Measurements from ENCODE around the gene ERVK3-1.

GRCh38 chr19:58350871-58351557 is 45.8 kb downstream of the ERVK3-1 start:
- no peak for TF ChIP-seq POLR2AphosphoS5 (IDR thresholded peaks at IDR 0.05)
- no peak for TF ChIP-seq CTCF (IDR thresholded peaks at IDR 0.05)
- TF ChIP-seq EP300 (IDR thresholded peaks at IDR 0.05) = no peak
- no peak for TF ChIP-seq POLR2A (IDR thresholded peaks at IDR 0.05; ENCODE audit: low read depth)

All from esophagus muscularis mucosa (tissue), 4 donors.